GM12801 (cell line): ENCODE data around the gene ZNF683.

Experiments
- TF ChIP-seq, protein P1 (sequence below): IDR thresholded peaks from one replicate; pipeline ENCODE4 v1.5.1; 2011; ENCODE audit warnings: control low read depth; ENCODE audit not compliant: insufficient read length; ENCODE audit errors: extremely low read depth

The ZNF683 gene

DNA sequence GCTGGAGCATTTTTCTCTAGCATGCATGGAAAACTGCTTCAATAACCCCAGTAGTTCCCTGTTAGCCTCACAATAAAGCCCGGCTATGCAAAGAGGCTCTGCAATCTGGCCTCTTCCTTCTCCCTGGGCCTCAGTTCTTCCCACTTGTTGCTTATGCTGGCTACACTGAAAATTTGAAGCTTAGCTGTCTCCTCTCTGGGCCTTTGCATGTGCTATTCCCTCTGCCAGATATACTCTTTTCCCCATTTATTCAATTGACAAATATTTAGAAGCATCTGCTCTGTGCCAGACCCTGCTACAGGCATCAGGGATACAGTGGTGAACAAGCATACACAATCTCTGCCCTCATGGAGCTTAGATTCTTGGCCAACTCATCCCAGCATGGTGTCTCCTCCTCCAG lies 33.9 kb downstream of the ZNF683 start:
- TF ChIP-seq, protein P1, sequence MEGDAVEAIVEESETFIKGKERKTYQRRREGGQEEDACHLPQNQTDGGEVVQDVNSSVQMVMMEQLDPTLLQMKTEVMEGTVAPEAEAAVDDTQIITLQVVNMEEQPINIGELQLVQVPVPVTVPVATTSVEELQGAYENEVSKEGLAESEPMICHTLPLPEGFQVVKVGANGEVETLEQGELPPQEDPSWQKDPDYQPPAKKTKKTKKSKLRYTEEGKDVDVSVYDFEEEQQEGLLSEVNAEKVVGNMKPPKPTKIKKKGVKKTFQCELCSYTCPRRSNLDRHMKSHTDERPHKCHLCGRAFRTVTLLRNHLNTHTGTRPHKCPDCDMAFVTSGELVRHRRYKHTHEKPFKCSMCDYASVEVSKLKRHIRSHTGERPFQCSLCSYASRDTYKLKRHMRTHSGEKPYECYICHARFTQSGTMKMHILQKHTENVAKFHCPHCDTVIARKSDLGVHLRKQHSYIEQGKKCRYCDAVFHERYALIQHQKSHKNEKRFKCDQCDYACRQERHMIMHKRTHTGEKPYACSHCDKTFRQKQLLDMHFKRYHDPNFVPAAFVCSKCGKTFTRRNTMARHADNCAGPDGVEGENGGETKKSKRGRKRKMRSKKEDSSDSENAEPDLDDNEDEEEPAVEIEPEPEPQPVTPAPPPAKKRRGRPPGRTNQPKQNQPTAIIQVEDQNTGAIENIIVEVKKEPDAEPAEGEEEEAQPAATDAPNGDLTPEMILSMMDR: no peak

DNA sequence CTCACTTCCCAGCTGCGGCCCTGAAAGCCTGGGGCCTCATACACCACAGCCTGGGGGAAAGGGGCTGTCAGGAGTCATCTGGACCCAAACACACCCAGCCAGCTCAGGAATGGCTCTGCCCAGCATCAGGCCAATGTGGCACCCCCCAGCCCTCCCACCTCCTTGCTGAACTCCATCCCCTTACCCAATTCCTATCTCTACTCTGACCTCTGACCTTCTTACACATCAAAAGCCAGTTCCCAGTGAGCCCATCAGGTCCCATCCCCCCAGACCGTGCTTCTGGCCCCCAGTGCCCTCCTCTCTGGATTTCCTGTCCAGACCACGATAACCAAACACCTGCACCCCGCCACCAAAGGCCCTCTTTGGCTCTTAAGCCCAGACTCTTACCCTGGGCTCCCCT lies 34.9 kb downstream of the ZNF683 start:
- TF ChIP-seq, protein P1: no peak

DNA sequence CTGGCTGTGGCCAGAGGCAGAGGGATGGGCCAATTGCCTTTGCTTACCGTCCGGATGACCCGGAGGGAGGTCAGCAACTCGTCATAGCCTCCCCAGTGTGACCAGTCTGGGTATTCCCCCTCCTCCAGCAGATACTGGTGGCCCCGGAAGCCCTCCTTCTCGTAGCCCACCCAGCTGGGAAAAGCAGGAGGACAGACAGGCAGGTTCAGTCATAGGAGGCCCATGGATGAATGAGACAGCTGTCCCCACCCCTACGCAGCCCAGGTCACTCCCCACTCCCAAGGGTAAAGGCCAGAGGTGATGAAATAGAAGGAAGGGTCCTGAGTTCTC lies 35.4 kb downstream of the ZNF683 start:
- TF ChIP-seq, protein P1: no peak

DNA sequence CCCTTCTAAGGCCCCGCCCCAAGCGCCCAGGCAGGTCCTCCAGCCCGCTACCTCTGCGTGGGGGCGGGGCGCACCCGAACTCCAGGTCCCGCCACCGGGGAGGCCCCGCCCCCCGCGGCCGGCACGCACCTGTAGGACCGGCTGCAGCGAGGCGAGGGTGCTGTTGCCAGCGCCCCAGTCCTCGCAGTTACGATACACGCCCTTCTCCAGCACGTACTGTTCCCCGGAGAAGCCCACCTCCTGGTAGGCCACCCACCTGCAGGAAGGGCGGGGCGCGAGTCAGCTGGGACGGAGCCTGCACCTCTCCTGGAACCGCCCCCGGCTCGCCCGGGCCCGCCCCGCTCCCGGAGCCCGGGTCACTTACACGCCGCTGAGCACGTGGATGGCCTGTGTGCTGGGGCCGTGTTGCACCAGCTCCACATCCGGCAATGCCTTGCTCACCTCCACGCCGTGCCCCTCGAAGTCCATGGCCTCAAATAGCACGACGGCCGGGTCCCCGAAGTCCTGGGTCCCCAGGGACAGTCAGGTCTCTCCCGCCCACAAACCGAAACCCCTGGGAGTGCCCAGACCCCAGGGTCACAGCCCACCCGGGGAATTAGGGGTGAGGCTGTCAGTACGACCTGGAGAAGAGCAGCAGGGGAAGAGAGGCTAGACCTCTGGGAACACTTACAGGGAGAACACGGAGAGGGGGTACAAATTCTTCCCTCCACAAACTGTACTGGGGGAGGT lies 35.9 kb downstream of the ZNF683 start:
- TF ChIP-seq, protein P1: no peak

DNA sequence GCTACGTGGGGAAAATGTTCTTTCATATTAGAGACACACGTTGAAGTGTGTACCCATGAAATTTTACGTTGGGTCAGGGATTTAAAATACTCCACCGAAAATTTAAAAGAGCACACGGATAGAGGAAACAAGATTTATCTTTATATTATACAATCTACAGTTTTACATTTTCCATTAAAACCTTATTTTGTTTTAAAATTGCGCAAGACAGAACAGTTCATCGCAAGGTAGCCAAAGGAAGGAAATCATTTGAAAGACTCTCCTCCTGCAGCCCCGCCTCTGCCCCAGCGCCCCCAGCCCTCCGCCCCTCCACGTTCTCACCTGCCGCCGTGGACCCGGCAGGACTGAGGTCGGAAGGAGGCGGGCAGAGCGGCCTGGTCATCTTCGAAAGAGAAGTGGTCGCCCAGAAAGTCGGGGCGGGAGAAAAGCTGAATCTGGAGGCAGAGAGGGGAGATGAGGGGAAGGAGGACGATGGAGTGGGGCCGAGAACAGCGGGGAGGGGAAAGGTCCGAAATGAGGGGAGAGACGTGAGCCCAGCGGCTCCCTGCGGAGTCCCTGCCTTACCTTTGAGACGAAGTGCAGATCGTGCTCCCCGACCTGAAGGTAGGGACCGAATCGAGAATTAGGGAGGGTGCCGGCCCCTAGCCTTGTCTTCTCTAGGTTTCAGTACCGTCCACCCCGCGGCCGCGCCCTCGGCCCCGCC lies 36.6 kb downstream of the ZNF683 start:
- TF ChIP-seq, protein P1: no peak

DNA sequence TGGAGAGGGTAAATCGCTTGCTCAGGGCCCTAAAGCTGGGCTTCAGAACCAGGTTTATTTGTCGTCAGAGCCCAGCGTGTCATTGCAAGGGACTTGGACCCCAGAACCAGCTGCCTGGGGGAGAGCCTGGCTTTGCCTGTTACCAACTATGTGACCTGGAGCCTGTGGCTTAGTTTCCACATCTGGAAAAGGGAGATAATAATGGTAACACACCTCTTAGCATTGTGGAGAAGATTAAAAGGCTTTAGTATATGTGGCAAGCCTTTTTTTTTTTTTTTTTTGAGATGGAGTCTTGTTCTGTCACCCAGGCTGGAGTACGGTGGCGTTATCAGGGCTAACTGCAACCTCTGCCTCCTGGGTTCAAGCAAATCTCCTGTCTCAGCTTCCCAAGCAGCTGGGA lies 42.3 kb downstream of the ZNF683 start:
- TF ChIP-seq, protein P1: no peak

DNA sequence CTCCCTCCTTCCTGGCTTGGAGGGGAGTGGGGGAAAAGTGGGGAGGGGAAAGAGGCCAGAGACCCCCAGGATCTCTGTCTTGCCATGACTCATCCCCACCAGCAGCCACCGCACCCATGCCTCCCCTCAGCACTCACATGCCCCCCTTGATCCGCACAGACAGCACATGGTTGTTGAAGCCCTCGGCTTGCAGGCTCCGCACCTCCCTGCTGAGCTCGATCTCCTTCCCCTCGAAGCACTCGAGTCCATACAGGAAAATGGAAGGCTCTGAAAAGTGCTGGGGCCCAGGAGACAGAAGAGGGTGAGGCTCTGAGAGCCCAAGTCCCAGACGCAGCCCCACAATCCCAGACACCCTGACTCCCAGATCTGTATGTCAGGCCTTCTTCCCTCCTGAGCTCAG lies 44.0 kb downstream of the ZNF683 start:
- TF ChIP-seq, protein P1: no peak
